MM.1S (cell line): ENCODE results near the gene CCDC85C.

Experiments
- DNase-seq: peaks from one replicate; pipeline ENCODE4 v3.0.0-alpha.2; 2015
- H2AFZ ChIP-seq: fragments of 300-600 bp; sonication (generic); 2 replicates; pipeline ENCODE4 v1.6.0; 2016; ENCODE audit warnings: antibody characterized with exemption, low read length
- H3F3A ChIP-seq: fragments of 300-600 bp; sonication (generic); 2 replicates; pipeline ENCODE4 v1.6.1; 2016; ENCODE audit warnings: mild to moderate bottlenecking, antibody characterized with exemption, low read length, moderate library complexity, mixed read lengths; ENCODE audit not compliant: insufficient read depth
- H3K27ac ChIP-seq: fragments of 300-600 bp; sonication (generic); 2 replicates; pipeline ENCODE4 v1.5.1; 2016; ENCODE audit warnings: mild to moderate bottlenecking, low read length
- H3K27me3 ChIP-seq: fragments of 300-600 bp; sonication (generic); replicated peaks from 2 replicates; pipeline ENCODE4 v1.6.0; 2016; ENCODE audit warnings: low read length; ENCODE audit not compliant: insufficient read depth
- H3K36me3 ChIP-seq: fragments of 300-600 bp; sonication (generic); replicated peaks from 2 replicates; pipeline ENCODE4 v1.6.1; 2016; ENCODE audit warnings: mild to moderate bottlenecking, low read length, mixed read lengths; ENCODE audit not compliant: insufficient read depth
- H3K4me1 ChIP-seq: fragments of 300-600 bp; sonication (generic); 2 replicates; pipeline ENCODE4 v1.6.1; 2016; ENCODE audit warnings: low read length, mixed read lengths
- H3K4me2 ChIP-seq: fragments of 300-600 bp; sonication (generic); 2 replicates; pipeline ENCODE4 v1.6.0; 2016; ENCODE audit warnings: low read depth, low read length
- H3K4me3 ChIP-seq: fragments of 300-600 bp; sonication (generic); 2 replicates; pipeline ENCODE4 v1.5.1; 2016; ENCODE audit warnings: low read length, mixed read lengths
- H3K79me2 ChIP-seq: fragments of 300-600 bp; sonication (generic); 2 replicates; pipeline ENCODE4 v1.6.1; 2016; ENCODE audit warnings: mixed run types, low read length, mixed read lengths
- H3K9ac ChIP-seq: fragments of 300-600 bp; sonication (generic); 2 replicates; pipeline ENCODE4 v1.6.1; 2016; ENCODE audit warnings: low read length, mixed read lengths
- H3K9me2 ChIP-seq: fragments of 300-600 bp; sonication (generic); replicated peaks from 2 replicates; pipeline ENCODE4 v1.6.1; 2016; ENCODE audit warnings: mild to moderate bottlenecking, low read length, mixed read lengths; ENCODE audit not compliant: insufficient read depth
- H3K9me3 ChIP-seq: fragments of 300-600 bp; sonication (generic); replicated peaks from 2 replicates; pipeline ENCODE4 v1.6.1; 2016; ENCODE audit warnings: mild to moderate bottlenecking, low read length, mixed read lengths; ENCODE audit not compliant: insufficient read depth
- H4K20me1 ChIP-seq: fragments of 300-600 bp; sonication (generic); 2 replicates; pipeline ENCODE4 v1.6.1; 2016; ENCODE audit warnings: mild to moderate bottlenecking, low read length, moderate library complexity, mixed read lengths; ENCODE audit not compliant: insufficient read depth
- CTCF ChIP-seq: fragments of 300-600 bp; sonication (generic); IDR thresholded peaks from 2 replicates; pipeline ENCODE4 v1.5.1; 2016; ENCODE audit warnings: antibody characterized with exemption, low read length, mixed read lengths
- EZH2 ChIP-seq: fragments of 300-600 bp; sonication (generic); optimal IDR thresholded peaks from 2 replicates; pipeline ENCODE3; 2017; ENCODE audit warnings: low read depth, mild to moderate bottlenecking, antibody characterized with exemption, low read length, mixed read lengths
- EZH2phosphoT487 ChIP-seq: fragments of 300-600 bp; sonication (generic); IDR thresholded peaks from 2 replicates; pipeline ENCODE4 v1.6.1; 2018; ENCODE audit warnings: antibody characterized with exemption, low read length

The CCDC85C gene

GRCh38 chr14:99627510-99628381 lies 23.7 kb upstream of the CCDC85C start:
- Histone ChIP-seq H3K27ac (no peak overlapping the region), H4K20me1 (no peaks in the 10 kb centered on the region), H3F3A (no peaks in the 10 kb centered on the region), H3K9me2 (no peaks in the 10 kb centered on the region), H3K4me2 (no peak overlapping the region), H3K4me1 (no peaks in the 10 kb centered on the region), H3K9ac (no peak overlapping the region), H3K27me3 (no peaks in the 10 kb centered on the region), H3K79me2 (no peaks in the 10 kb centered on the region), H3K9me3 (no peaks in the 10 kb centered on the region), H2AFZ (no peak overlapping the region), H3K36me3 (no peaks in the 10 kb centered on the region), H3K4me3 (no peak overlapping the region)
- no peak for TF ChIP-seq EZH2phosphoT487
- no peak for TF ChIP-seq CTCF
- no peak for TF ChIP-seq EZH2
- DNase-seq, result no peak

GRCh38 chr14:99627100-99627499 lies 23.1 kb upstream of the CCDC85C start:
- Histone ChIP-seq H3K4me1 (no peaks in the 10 kb centered on the region), H2AFZ (no peak overlapping the region), H3K9me2 (no peaks in the 10 kb centered on the region), H3K4me2 (no peak overlapping the region), H3K79me2 (no peaks in the 10 kb centered on the region), H3K4me3 (no peak overlapping the region), H3K27me3 (no peaks in the 10 kb centered on the region), H3F3A (no peaks in the 10 kb centered on the region), H3K36me3 (no peaks in the 10 kb centered on the region), H3K9me3 (no peaks in the 10 kb centered on the region), H3K9ac (no peak overlapping the region), H3K27ac (no peak overlapping the region), H4K20me1 (no peaks in the 10 kb centered on the region)
- no peak for DNase-seq
- TF ChIP-seq EZH2, result no peak
- no peak for TF ChIP-seq EZH2phosphoT487
- no peak for TF ChIP-seq CTCF

- TF ChIP-seq EZH2phosphoT487 (no peak), EZH2 (no peak), CTCF (no peak)
- H3K9me3 ChIP-seq, result no peaks in the 10 kb centered on the region
- no peaks in the 10 kb centered on the region for H3K79me2 ChIP-seq
- no peak overlapping the region for H2AFZ ChIP-seq
- H3K27ac ChIP-seq, result no peak overlapping the region
- H3K9ac ChIP-seq, result no peak overlapping the region
- H3K4me3 ChIP-seq, result no peak overlapping the region
- H3K4me1 ChIP-seq, result no peaks in the 10 kb centered on the region
- no peaks in the 10 kb centered on the region for H4K20me1 ChIP-seq
- H3K27me3 ChIP-seq, result no peaks in the 10 kb centered on the region
- no peak overlapping the region for H3K4me2 ChIP-seq
- H3K9me2 ChIP-seq, result no peaks in the 10 kb centered on the region
- DNase-seq, result no peak
- H3K36me3 ChIP-seq, result no peaks in the 10 kb centered on the region
- no peaks in the 10 kb centered on the region for H3F3A ChIP-seq
Measured at GRCh38 chr14:99626041-99626648, 22.1 kb upstream of the CCDC85C start.
